OCI-LY1 (cell line): ENCODE measurements around the gene TSPAN10.

ENCODE experiments used
- CTCF ChIP-seq: fragments of 200-600 bp; sonication (generic), shearing (Covaris generic); IDR thresholded peaks from 2 replicates; pipeline ENCODE4 v1.5.1; 2017; ENCODE audit warnings: mild to moderate bottlenecking, antibody characterized with exemption, low read length, moderate library complexity, mixed read lengths
- EZH2 ChIP-seq: fragments of 200-600 bp; sonication (generic), shearing (Covaris generic); IDR thresholded peaks from 2 replicates; pipeline ENCODE4 v1.8.0; 2017; ENCODE audit warnings: borderline replicate concordance, mixed run types, mild to moderate bottlenecking, antibody characterized with exemption, low read length, moderate library complexity, mixed read lengths

GRCh38 chr17:81683208-81683583, 46.2 kb downstream of the TSPAN10 start:
- no peak for TF ChIP-seq CTCF
- TF ChIP-seq EZH2: no peak
